ENCODE results near the gene MAPK11. TPM values are rescaled to one million over a fixed set of nuclear protein-coding genes. Genes with fewer than 3 reads are reported as not detected.

MAPK11 gene
- total and polyA plus RNA-seq, 2 donors (not counting 1 experiment from before 2014, with no cell fraction given): 8.1 to 9.9 TPM

DNA sequence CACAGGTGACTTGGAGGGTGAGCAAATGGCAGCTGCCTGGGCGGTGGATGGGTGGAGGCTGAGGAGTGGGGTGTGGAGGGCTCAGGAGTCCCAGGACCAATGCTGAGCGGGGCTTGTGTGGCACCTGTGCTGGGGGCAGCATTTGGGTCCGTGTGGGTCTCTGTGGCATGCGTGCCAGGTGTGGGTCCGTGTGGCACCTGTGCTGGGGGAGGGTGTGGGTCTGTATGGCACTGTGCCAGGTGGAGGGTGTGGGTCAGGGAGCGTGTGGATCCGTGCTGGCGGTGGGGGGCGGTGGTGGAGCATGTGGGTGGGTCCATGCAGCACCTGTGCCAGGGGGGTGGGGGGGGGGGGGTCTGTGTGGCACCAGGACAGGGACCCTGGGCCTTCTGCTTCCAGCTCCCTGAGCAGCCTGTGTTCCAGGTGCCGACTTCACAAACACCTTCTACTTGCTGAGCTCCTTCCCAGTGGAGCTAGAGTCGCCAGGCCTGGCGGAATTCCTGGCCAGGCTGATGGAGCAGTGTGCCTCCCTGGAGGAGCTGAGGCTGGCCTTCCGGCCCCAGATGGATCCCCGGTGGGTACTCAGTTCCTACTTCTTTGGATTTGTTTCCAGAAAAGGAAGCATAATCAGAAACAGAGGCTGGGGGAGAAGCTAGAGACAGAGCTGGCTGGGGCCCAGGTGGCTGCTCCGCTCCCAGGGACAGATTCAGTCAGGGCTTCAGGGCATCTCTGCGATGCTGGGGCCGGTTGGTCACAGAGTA lies 54.7 kb downstream of the MAPK11 start:
- Histone ChIP-seq H3K79me2 (ENCODE audit: control insufficient read depth, insufficient read depth, low read length) (peaks cover 21% of the 10 kb centered on the region), H3K4me3 (ENCODE audit: control extremely low read depth in 1 of 5, extremely low read depth in 1 of 5, insufficient read depth in 1 of 5, low read depth in 2 of 5, low read length in 4 of 5) (no peak overlapping the region), H3K27ac (ENCODE audit: low read length in 2 of 2) (no peak overlapping the region), H4K20me1 (ENCODE audit: control insufficient read depth, insufficient read depth, low read length, poor library complexity, severe bottlenecking) (peaks cover 46% of the 10 kb centered on the region), H3K27me3 (replicated peaks in 1 of 4; ENCODE audit: control extremely low read depth in 1 of 4, control insufficient read depth in 3 of 4, insufficient read depth in 4 of 4, low read length in 3 of 4) (no peaks in the 10 kb centered on the region), H3K4me2 (replicated peaks; ENCODE audit: low read depth, low read length, poor library complexity, severe bottlenecking) (no peak overlapping the region), H2AFZ (ENCODE audit: insufficient read depth, low read depth, low read length, poor library complexity, severe bottlenecking) (no peak overlapping the region), H3K36me3 (replicated peaks in 1 of 2; ENCODE audit: control extremely low read depth in 1 of 2, control insufficient read depth in 1 of 2, extremely low read depth in 1 of 2, insufficient read depth in 2 of 2, low read length in 1 of 2) (peaks cover 0 to 68% of the 10 kb centered on the region in 2 experiments), H3K4me1 (ENCODE audit: control insufficient read depth in 2 of 2, insufficient read depth in 2 of 2, low read length in 2 of 2) (no peaks in the 10 kb centered on the region), H3K9ac (ENCODE audit: low read length) (no peak overlapping the region), H3K9me3 (ENCODE audit: control extremely low read depth in 1 of 3, control insufficient read depth in 2 of 3, insufficient read depth in 1 of 3, low read length in 2 of 3) (no peaks in the 10 kb centered on the region)
- H3K9me3 Mint-ChIP-seq (ENCODE audit: insufficient read depth): no peaks in the 10 kb centered on the region
- ChIA-PET CTCF (interaction anchor here (0.8 to 6.4 kb wide), 2 partner anchors 67 to 158 kb away, joined by 3 to 57 read pairs; partner anchors contain the start of gene TTLL8), POLR2A (no interaction called here)
- DNase-seq: no peak
- H3K4me1 Mint-ChIP-seq: peaks cover 6% of the 10 kb centered on the region
- H3K27me3 Mint-ChIP-seq: no peaks in the 10 kb centered on the region
- 94% methylated on average over 12 of the region's 17 CpGs for WGBS (ENCODE audit: insufficient coverage)
- no peak for ATAC-seq (ENCODE audit: low read depth)
- TF ChIP-seq, protein P1, sequence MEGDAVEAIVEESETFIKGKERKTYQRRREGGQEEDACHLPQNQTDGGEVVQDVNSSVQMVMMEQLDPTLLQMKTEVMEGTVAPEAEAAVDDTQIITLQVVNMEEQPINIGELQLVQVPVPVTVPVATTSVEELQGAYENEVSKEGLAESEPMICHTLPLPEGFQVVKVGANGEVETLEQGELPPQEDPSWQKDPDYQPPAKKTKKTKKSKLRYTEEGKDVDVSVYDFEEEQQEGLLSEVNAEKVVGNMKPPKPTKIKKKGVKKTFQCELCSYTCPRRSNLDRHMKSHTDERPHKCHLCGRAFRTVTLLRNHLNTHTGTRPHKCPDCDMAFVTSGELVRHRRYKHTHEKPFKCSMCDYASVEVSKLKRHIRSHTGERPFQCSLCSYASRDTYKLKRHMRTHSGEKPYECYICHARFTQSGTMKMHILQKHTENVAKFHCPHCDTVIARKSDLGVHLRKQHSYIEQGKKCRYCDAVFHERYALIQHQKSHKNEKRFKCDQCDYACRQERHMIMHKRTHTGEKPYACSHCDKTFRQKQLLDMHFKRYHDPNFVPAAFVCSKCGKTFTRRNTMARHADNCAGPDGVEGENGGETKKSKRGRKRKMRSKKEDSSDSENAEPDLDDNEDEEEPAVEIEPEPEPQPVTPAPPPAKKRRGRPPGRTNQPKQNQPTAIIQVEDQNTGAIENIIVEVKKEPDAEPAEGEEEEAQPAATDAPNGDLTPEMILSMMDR (IDR thresholded peaks at IDR 0.05): no peak
- TF ChIP-seq EZH2 (IDR thresholded peaks at IDR 0.05; ENCODE audit: borderline replicate concordance, insufficient read depth, low read depth, low read length, poor library complexity, severe bottlenecking): no peak
- intact Hi-C loops (cut with micrococcal nuclease): no loop called here
- no peak overlapping the region for H3K4me3 Mint-ChIP-seq
- H3K27ac Mint-ChIP-seq: no peak overlapping the region

Other genes with a start within 250 kb of the MAPK11 start
- not detected in 2 replicates for gene TTLL8, start 212.1 kb downstream of the MAPK11 start, total RNA-seq
- gene TTLL8, start 212.1 kb downstream of the MAPK11 start, polyA plus RNA-seq: not detected in 2 replicates
- gene MLC1, start 185.0 kb downstream of the MAPK11 start, total RNA-seq: not detected in 2 replicates
- 0.27 and 0.34 TPM in 2 replicates for gene MLC1, start 185.0 kb downstream of the MAPK11 start, polyA plus RNA-seq
- not detected in 2 replicates for gene MOV10L1, start 180.4 kb downstream of the MAPK11 start, total RNA-seq
- not detected in 2 replicates for gene MOV10L1, start 180.4 kb downstream of the MAPK11 start, polyA plus RNA-seq
- 0.53 and 0.59 TPM in 2 replicates for gene PANX2, start 99.6 kb downstream of the MAPK11 start, total RNA-seq
- gene PANX2, start 99.6 kb downstream of the MAPK11 start, polyA plus RNA-seq: 0.04 and 0.14 TPM in 2 replicates
- gene TRABD, start 84.5 kb downstream of the MAPK11 start, total RNA-seq: 200 and 205 TPM in 2 replicates
- 164 and 179 TPM in 2 replicates for gene TRABD, start 84.5 kb downstream of the MAPK11 start, polyA plus RNA-seq
- 73.0 and 74.6 TPM in 2 replicates for gene SELENOO, start 69.4 kb downstream of the MAPK11 start, total RNA-seq
- gene SELENOO, start 69.4 kb downstream of the MAPK11 start, polyA plus RNA-seq: 62.1 and 68.8 TPM in 2 replicates
- 137 and 139 TPM in 2 replicates for gene TUBGCP6, start 25.4 kb downstream of the MAPK11 start, total RNA-seq
- gene TUBGCP6, start 25.4 kb downstream of the MAPK11 start, polyA plus RNA-seq: 174 and 178 TPM in 2 replicates
- 120 and 136 TPM in 2 replicates for gene HDAC10, start 19.1 kb downstream of the MAPK11 start, total RNA-seq
- 187 and 241 TPM in 2 replicates for gene HDAC10, start 19.1 kb downstream of the MAPK11 start, polyA plus RNA-seq
- 5.3 and 6.5 TPM in 2 replicates for gene MAPK12, start 8.7 kb downstream of the MAPK11 start, total RNA-seq
- gene MAPK12, start 8.7 kb downstream of the MAPK11 start, polyA plus RNA-seq: 7.5 and 7.8 TPM in 2 replicates
- 30.3 and 31.4 TPM in 2 replicates for gene PLXNB2, start 37.3 kb upstream of the MAPK11 start, total RNA-seq
- gene PLXNB2, start 37.3 kb upstream of the MAPK11 start, polyA plus RNA-seq: 5.2 and 5.9 TPM in 2 replicates
- 10.3 and 10.6 TPM in 2 replicates for gene DENND6B, start 56.6 kb upstream of the MAPK11 start, total RNA-seq
- gene DENND6B, start 56.6 kb upstream of the MAPK11 start, polyA plus RNA-seq: 2.8 and 3.6 TPM in 2 replicates
- gene PPP6R2, start 72.9 kb upstream of the MAPK11 start, total RNA-seq: 98.7 and 101 TPM in 2 replicates
- 91.4 TPM in 2 replicates for gene PPP6R2, start 72.9 kb upstream of the MAPK11 start, polyA plus RNA-seq
- 254 TPM in 2 replicates for gene SBF1, start 204.7 kb upstream of the MAPK11 start, total RNA-seq
- gene SBF1, start 204.7 kb upstream of the MAPK11 start, polyA plus RNA-seq: 110 and 123 TPM in 2 replicates
- 2.6 and 3.7 TPM in 2 replicates for gene ADM2, start 211.2 kb upstream of the MAPK11 start, total RNA-seq
- 0.67 and 0.74 TPM in 2 replicates for gene ADM2, start 211.2 kb upstream of the MAPK11 start, polyA plus RNA-seq
- not detected in 2 replicates for gene MIOX, start 216.5 kb upstream of the MAPK11 start, total RNA-seq
- 0.12 and 0.88 TPM in 2 replicates for gene MIOX, start 216.5 kb upstream of the MAPK11 start, polyA plus RNA-seq
- gene LMF2, start 237.3 kb upstream of the MAPK11 start, total RNA-seq: 128 and 132 TPM in 2 replicates
- 316 and 396 TPM in 2 replicates for gene LMF2, start 237.3 kb upstream of the MAPK11 start, polyA plus RNA-seq
- 71.5 and 76.9 TPM in 2 replicates for gene NCAPH2, start 237.8 kb upstream of the MAPK11 start, total RNA-seq
- gene NCAPH2, start 237.8 kb upstream of the MAPK11 start, polyA plus RNA-seq: 47.1 and 64.9 TPM in 2 replicates

Measured in B cell (primary cell).